Sigmoid colon (tissue), 4 donors: ENCODE data around the gene VASP.

Source experiments
- CTCF ChIP-seq, 4 experiments: fragments of 450-650 bp in 3 of 4; fragments of 200-600 bp in 1 of 4; IDR thresholded peaks; one replicate each; pipeline ENCODE4 v1.5.1; 2016 to 2019; ENCODE audit warnings: antibody characterized with exemption in 4 of 4, mild to moderate bottlenecking in 3 of 4, moderate library complexity in 2 of 4
- EP300 ChIP-seq, 4 donors: sonication (generic); formaldehyde crosslinking; IDR thresholded peaks; one replicate each; pipeline ENCODE4 v1.6.1; 2017; ENCODE audit warnings: antibody characterized with exemption in 4 of 4
- POLR2AphosphoS5 ChIP-seq, 4 donors: sonication (generic); formaldehyde crosslinking; IDR thresholded peaks; one replicate each; pipeline ENCODE4 v1.6.1; 2017; ENCODE audit warnings: antibody characterized with exemption in 4 of 4

DNA sequence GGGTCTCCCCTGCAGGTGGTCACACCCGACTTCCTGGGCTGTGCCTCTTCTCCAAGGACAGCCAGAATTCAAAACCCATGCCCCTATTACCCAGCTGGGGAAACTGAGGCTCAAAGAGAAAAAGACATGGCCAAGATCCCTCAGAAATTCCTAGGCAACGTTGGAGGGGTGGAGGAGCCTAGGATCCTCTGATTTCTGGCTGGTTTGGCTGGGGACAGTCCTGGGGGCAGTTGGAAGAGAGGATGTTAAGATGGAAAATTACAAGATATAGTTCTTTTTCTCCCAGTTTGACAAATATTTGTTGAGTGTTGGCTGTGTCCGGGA lies 2.4 kb downstream of the VASP start:
- no peak for TF ChIP-seq CTCF (IDR thresholded peaks at IDR 0.05)
- no peak for TF ChIP-seq POLR2AphosphoS5 (IDR thresholded peaks at IDR 0.05)
- TF ChIP-seq EP300 (IDR thresholded peaks at IDR 0.05) = no peak
